ENCODE results near the gene CYSTM1.
A peak's percentile ranks its signal among the peaks of the same experiment; 100 is the strongest.

CYSTM1 gene

GRCh38 chr5:140236891-140237598 lies 62.1 kb downstream of the CYSTM1 start:
- no peak for DNase-seq (ENCODE audit: low read depth in 2 of 2)

GRCh38 chr5:140238756-140239155 lies 63.8 kb downstream of the CYSTM1 start:
- DNase-seq (ENCODE audit: low read depth in 2 of 2): no peak

- no peak for DNase-seq (ENCODE audit: low read depth in 2 of 2)
Observed at GRCh38 chr5:140239461-140239860, 64.5 kb downstream of the CYSTM1 start.

GRCh38 chr5:140239939-140240700 lies 65.1 kb downstream of the CYSTM1 start:
- DNase-seq (ENCODE audit: low read depth in 2 of 2): peak; percentile 24 to 65

- DNase-seq (ENCODE audit: low read depth in 2 of 2): no peak
Observed at GRCh38 chr5:140240987-140241706, 66.2 kb downstream of the CYSTM1 start.

GRCh38 chr5:140242099-140242498 lies 67.1 kb downstream of the CYSTM1 start:
- no peak for DNase-seq (ENCODE audit: low read depth in 2 of 2)

- DNase-seq (ENCODE audit: low read depth in 2 of 2): no peak
Observed at GRCh38 chr5:140242890-140243585, 68.0 kb downstream of the CYSTM1 start.

- DNase-seq (ENCODE audit: low read depth in 2 of 2): no peak
Observed at GRCh38 chr5:140243706-140244250, 68.8 kb downstream of the CYSTM1 start.

GRCh38 chr5:140244525-140245025 lies 69.6 kb downstream of the CYSTM1 start:
- peak; percentile 63 to 75 for DNase-seq (ENCODE audit: low read depth in 2 of 2)

GRCh38 chr5:140245341-140245740 lies 70.4 kb downstream of the CYSTM1 start:
- no peak for DNase-seq (ENCODE audit: low read depth in 2 of 2)

GRCh38 chr5:140245926-140246325 lies 70.9 kb downstream of the CYSTM1 start:
- DNase-seq (ENCODE audit: low read depth in 2 of 2): no peak

GRCh38 chr5:140246378-140247122 lies 71.6 kb downstream of the CYSTM1 start:
- no peak for DNase-seq (ENCODE audit: low read depth in 2 of 2)

GRCh38 chr5:140248414-140248813 lies 73.4 kb downstream of the CYSTM1 start:
- DNase-seq (ENCODE audit: low read depth in 2 of 2): no peak

- DNase-seq (ENCODE audit: low read depth in 2 of 2): no peak
Observed at GRCh38 chr5:140249536-140249935, 74.5 kb downstream of the CYSTM1 start.

- DNase-seq (ENCODE audit: low read depth in 2 of 2): no peak
Observed at GRCh38 chr5:140250386-140250785, 75.4 kb downstream of the CYSTM1 start.

GRCh38 chr5:140251527-140251973 lies 76.6 kb downstream of the CYSTM1 start:
- peak; percentile 31 to 64 for DNase-seq (ENCODE audit: low read depth in 2 of 2)

- no peak for DNase-seq (ENCODE audit: low read depth in 2 of 2)
Observed at GRCh38 chr5:140252470-140253126, 77.6 kb downstream of the CYSTM1 start.

- DNase-seq (ENCODE audit: low read depth in 2 of 2): no peak
Observed at GRCh38 chr5:140253985-140254384, 79.0 kb downstream of the CYSTM1 start.

- DNase-seq (ENCODE audit: low read depth in 2 of 2): no peak
Observed at GRCh38 chr5:140255460-140256157, 80.6 kb downstream of the CYSTM1 start.

Measured in stimulated activated CD4-positive, alpha-beta T cell treated with anti-CD3 and anti-CD28 coated beads, Interleukin-12 subunit alpha, Interleukin-12 subunit beta, amount 100 ng/mL, for 24 hours (primary cell).